Measurements from ENCODE around the gene CCNL2.
"Not testable (repeated sequence)": the region's sequence is repeated elsewhere in the genome, so short reads cannot be mapped to it uniquely, and the experiment has no call there.

GRCh38 chr1:1428967-1429366, 29.8 kb upstream of the CCNL2 start:
- TF ChIP-seq CTCF (IDR thresholded peaks at IDR 0.05); EZH2 (IDR thresholded peaks at IDR 0.05; ENCODE audit: borderline replicate concordance, insufficient read depth, low read depth, low read length, poor library complexity, severe bottlenecking): not testable (repeated sequence)
